Measurements from ENCODE around the gene IL17RA.

Gene IL17RA

DNA sequence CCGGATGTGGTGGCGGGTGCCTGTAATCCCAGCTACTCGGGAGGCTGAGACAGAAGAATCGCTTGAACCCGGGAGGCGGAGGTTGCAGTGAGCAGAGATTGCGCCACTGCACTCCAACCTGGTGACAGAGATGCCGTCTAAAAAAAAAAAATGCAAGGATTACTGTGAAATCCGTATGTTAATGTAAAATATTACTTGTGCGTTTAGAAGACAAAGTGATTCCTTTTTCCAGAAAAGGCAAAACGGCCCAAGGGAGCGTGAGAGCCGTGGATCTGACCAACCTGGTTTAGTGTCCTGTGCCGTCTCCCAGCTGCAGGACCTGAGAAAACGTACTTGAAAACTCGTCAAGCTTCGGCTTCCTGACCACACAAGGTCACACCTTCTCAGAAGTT is 73.4 kb downstream of the IL17RA start:
- DNase-seq, result no peak

DNA sequence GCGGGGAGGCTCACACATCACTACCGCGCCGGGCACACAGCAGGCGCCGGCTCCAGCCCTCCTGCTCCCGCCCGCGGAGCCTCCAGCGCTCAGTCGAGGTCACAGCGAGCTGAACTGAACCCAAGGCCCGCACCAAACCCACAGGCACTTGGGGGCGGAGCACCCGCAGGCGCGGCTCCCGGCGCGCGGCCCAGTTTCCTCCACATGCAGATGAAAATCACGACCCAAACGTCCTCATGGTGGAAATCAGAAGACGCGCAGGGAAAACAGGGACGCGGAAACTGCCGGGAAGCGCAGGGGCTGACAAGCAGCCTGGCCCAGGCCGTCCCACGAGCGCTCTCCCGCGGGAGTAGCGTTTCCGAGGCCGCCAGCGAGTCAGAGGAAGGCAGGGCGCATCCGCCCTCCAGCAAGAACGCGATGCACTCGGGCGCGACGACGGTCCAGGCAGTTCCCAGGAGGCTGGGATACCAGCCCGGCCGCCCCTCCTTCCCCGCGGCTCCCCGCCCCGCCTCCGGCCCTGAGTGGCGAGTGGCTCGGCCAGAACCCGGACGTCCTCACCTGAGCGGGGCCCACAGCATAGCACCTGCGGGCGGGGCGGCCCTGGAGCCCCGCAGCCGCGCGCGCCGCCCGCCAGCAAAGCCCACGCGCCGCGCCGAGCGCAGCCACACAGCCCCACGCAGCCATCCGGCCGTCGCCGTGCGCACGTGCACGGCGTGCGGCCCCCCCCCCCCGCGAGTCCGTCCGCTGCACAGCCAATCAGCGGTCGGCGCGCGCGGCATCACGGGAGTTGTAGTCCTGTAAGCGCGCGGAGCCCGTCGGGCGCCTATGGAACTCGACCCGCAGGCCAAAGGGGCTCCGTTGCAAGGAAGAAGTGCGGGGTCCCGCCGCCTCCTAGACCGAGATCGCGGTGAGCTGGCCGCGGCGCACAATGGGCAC is 74.0 kb downstream of the IL17RA start, which contains the start of gene HDHD5:
Gene HDHD5 (minus strand): TSS at position 710 of the 936 bp plus-strand sequence. CDS start 26 bp downstream, at position 684.
- peak; percentile 84 for DNase-seq

DNA sequence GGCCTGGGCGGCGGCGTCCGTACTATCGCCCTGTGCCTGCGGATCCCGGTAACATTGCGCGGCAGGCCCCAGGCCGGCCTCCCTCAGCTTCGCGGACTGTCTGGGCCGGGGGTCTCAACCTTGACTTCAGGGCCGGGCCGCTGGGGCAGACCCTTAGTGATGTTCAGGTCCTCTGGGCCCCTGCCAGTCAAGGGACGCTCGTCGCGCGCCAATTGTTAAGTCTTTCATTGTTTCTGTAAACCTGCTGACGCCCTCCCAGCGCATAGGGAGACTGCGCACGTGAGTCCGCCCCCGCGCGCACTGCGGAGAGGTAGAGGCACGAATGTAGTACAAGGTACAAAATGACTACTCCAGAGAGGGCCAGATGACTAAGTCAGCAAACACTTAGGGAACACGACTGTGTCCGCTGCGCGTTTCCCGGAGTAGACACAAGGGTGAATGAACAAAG is 74.7 kb downstream of the IL17RA start:
- DNase-seq, result peak; percentile 43

DNA sequence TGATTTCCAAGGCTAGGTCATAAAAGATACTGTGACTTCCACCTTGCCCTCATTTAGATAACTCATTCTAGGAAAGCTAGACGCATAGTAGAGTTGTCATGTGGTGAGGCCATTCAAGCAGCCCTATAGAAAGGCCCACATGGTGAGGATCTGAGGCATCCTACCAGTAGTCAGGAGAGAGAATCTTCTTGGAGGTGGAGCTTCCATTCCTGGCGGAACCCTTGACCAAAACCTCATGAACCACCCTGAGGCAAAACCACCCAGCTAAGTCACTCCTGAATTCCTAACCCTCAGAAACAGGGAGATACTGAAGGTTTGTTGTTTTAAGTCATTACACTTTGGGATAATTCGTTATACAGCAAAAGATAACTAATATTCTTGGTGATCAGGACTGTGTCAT is 77.2 kb downstream of the IL17RA start:
- no peak for DNase-seq

DNA sequence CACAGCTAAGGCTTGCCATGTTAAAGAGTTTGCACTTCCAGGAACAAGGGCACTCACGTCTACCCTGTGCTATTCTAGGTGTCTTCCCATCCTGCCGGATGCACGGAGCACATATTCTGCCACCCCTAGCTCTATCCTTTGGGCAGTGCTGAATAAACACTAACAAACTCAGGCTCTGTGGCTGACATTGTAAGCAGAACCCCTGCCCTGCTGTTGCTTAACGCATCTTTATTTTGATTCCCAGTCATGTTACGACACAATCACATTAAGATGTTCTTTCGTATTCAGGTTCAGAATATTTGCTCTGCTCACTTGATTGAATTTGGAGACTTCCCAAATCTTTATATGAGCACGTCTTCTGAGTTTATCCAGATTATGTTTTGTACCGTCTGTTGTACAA is 77.9 kb downstream of the IL17RA start:
- no peak for DNase-seq

DNA sequence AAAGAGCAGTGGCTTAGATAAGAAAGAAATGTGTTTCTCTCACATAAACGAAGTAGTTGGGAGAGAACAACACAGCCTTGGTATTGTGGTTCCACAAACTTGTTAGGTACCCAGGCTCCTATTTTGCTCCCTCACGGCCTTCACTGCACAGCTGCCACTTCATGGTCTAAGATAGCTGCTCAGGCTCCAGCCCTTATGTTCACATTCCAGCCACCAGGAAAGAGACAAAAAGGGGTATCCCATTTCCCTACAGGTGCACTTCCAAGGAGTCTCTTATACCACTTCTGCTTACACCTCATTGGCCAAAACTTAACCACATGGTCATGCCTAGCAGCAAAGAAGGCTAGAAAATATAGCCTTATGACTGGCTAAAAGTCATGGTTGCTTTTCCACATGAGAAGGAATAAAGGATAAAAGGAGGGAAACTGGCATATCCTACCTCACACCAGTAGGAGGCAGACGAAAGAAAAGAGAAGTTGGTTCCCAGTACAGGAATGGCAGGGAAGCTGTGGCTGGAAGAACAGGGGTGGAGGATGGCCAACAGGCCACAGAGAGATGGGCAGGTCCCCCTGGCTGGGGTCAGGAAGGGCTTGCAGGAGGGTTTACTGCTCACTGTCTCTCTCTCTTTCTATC is 79.7 kb downstream of the IL17RA start:
- no peak for DNase-seq

All from NCI-H345 (cell line).